Measurements from ENCODE around the gene CPT1C.

- no peak for TF ChIP-seq CTCF (conservative IDR thresholded peaks at IDR 0.05; ENCODE audit: low read length)
- TF ChIP-seq EZH2phosphoT487 (IDR thresholded peaks at IDR 0.05; ENCODE audit: borderline replicate concordance, low read depth, low read length): no peak
Observed at GRCh38 chr19:49660338-49660961, 30.5 kb upstream of the CPT1C start.

All from OCI-LY7 (cell line).